Liver (tissue), 9 donors: ENCODE measurements around the gene UCN3. TPM values are rescaled to one million over a fixed set of nuclear protein-coding genes. Genes with fewer than 3 reads are reported as not detected.

ENCODE experiments used
- DNase-seq: peaks from one replicate; pipeline ENCODE4 v3.0.0-alpha.2; 2017; ENCODE audit warnings: low spot score
- H3K27ac ChIP-seq, 2 donors: one replicate each; pipeline ENCODE4 v1.7.0; 2013; ENCODE audit warnings: inconsistent platforms in 2 of 2, low read length in 2 of 2, control low read depth in 1 of 2, low read depth in 1 of 2, mild to moderate bottlenecking in 1 of 2
- H3K27me3 ChIP-seq, 4 donors: one replicate each; pipeline versions ENCODE4 v1.6.1 to v1.7.0; 2013; ENCODE audit warnings: low read length in 3 of 4, inconsistent platforms in 1 of 4, mild to moderate bottlenecking in 1 of 4, moderate library complexity in 1 of 4; ENCODE audit not compliant: control insufficient read depth in 4 of 4, insufficient read depth in 4 of 4
- H3K36me3 ChIP-seq, 4 donors: one replicate each; pipeline versions ENCODE4 v1.6.1 to v1.7.0; 2013; ENCODE audit warnings: low read length in 3 of 4, mild to moderate bottlenecking in 3 of 4, low read depth in 1 of 4, moderate library complexity in 1 of 4; ENCODE audit not compliant: control insufficient read depth in 4 of 4, insufficient read depth in 3 of 4
- H3K4me1 ChIP-seq, 4 donors: one replicate each; pipeline versions ENCODE4 v1.6.1 to v1.7.0; 2013; ENCODE audit warnings: low read length in 3 of 4, mild to moderate bottlenecking in 3 of 4, moderate library complexity in 1 of 4; ENCODE audit not compliant: control insufficient read depth in 4 of 4, insufficient read depth in 4 of 4
- H3K4me3 ChIP-seq, 3 donors: one replicate each; pipeline versions ENCODE4 v1.6.1 to v1.7.0; 2013; ENCODE audit warnings: low read length in 3 of 3, control low read depth in 1 of 3, low read depth in 1 of 3, mild to moderate bottlenecking in 1 of 3
- H3K9ac ChIP-seq, 2 donors: one replicate each; pipeline ENCODE4 v1.7.0; 2013; ENCODE audit warnings: low read length in 2 of 2, mild to moderate bottlenecking in 2 of 2, moderate library complexity in 2 of 2, control low read depth in 1 of 2, low read depth in 1 of 2
- H3K9me3 ChIP-seq, 4 donors: one replicate each; pipeline versions ENCODE4 v1.6.1 to v1.7.0; 2013; ENCODE audit warnings: low read length in 3 of 4; ENCODE audit not compliant: control insufficient read depth in 4 of 4
- ATF3 ChIP-seq: IDR thresholded peaks from 2 replicates; pipeline ENCODE4 v1.6.1; 2016; ENCODE audit warnings: antibody characterized with exemption
- CTCF ChIP-seq: fragments of 150-350 bp; IDR thresholded peaks from 2 replicates; pipeline ENCODE4 v1.5.1; 2017; ENCODE audit warnings: improper control_type of control experiment, low read depth, low read length; ENCODE audit not compliant: missing input control
- EGR1 ChIP-seq, 2 donors: IDR thresholded peaks; 2 replicates each; pipeline ENCODE4 v1.6.1; 2016 to 2018; ENCODE audit warnings: antibody characterized with exemption in 2 of 2, low read depth in 2 of 2
- FOXA1 ChIP-seq: IDR thresholded peaks from 2 replicates; pipeline ENCODE4 v1.6.1; 2016; ENCODE audit warnings: antibody characterized with exemption
- FOXA2 ChIP-seq: IDR thresholded peaks from 2 replicates; pipeline ENCODE4 v1.6.1; 2016; ENCODE audit warnings: antibody characterized with exemption
- GABPA ChIP-seq, 2 donors: IDR thresholded peaks in 1 of 2; conservative IDR thresholded peaks in 1 of 2; 2 replicates each; pipeline ENCODE4 v1.6.1; 2016; ENCODE audit warnings: antibody characterized with exemption in 2 of 2, mild to moderate bottlenecking in 1 of 2, moderate library complexity in 1 of 2
- HNF4A ChIP-seq, 2 donors: conservative IDR thresholded peaks; 2 replicates each; pipeline ENCODE4 v1.6.1; 2016; ENCODE audit warnings: antibody characterized with exemption in 2 of 2, mild to moderate bottlenecking in 2 of 2
- HNF4G ChIP-seq: IDR thresholded peaks from 2 replicates; pipeline ENCODE4 v1.6.1; 2016; ENCODE audit warnings: antibody characterized with exemption
- JUND ChIP-seq, 2 donors: IDR thresholded peaks; 2 replicates each; pipeline ENCODE4 v1.6.1; 2016; ENCODE audit warnings: antibody characterized with exemption in 2 of 2
- MAX ChIP-seq: IDR thresholded peaks from 2 replicates; pipeline ENCODE4 v1.6.1; 2016; ENCODE audit warnings: antibody characterized with exemption
- NR2F2 ChIP-seq: IDR thresholded peaks from 2 replicates; pipeline ENCODE4 v1.6.1; 2016; ENCODE audit warnings: antibody characterized with exemption
- RAD21 ChIP-seq, 2 donors: IDR thresholded peaks; 2 replicates each; pipeline ENCODE4 v1.6.1; 2016; ENCODE audit warnings: antibody characterized with exemption in 2 of 2, mild to moderate bottlenecking in 2 of 2
- REST ChIP-seq: IDR thresholded peaks from 2 replicates; pipeline ENCODE4 v1.6.1; 2016; ENCODE audit warnings: antibody characterized with exemption, mild to moderate bottlenecking
- RXRA ChIP-seq, 2 donors: IDR thresholded peaks; 2 replicates each; pipeline ENCODE4 v1.6.1; 2017 to 2018; ENCODE audit warnings: antibody characterized with exemption in 2 of 2, mild to moderate bottlenecking in 1 of 2
- SP1 ChIP-seq: IDR thresholded peaks from 2 replicates; pipeline ENCODE4 v1.6.1; 2018; ENCODE audit warnings: antibody characterized with exemption, mild to moderate bottlenecking
- TAF1 ChIP-seq: conservative IDR thresholded peaks from 2 replicates; pipeline ENCODE4 v1.6.1; 2016; ENCODE audit warnings: antibody characterized with exemption, mild to moderate bottlenecking
- YY1 ChIP-seq: IDR thresholded peaks from 2 replicates; pipeline ENCODE4 v1.6.1; 2016; ENCODE audit warnings: antibody characterized with exemption, mild to moderate bottlenecking
- ZBTB33 ChIP-seq: IDR thresholded peaks from 2 replicates; pipeline ENCODE4 v1.6.1; 2016; ENCODE audit warnings: antibody characterized with exemption
- WGBS: extraction: QIAGEN DNeasy Blood & Tissue Kit; methylation state at CpG from one replicate; pipeline ENCODE4 v1.1.7; 2013; 5-methylcytosine and 5-hydroxymethylcytosine counted together
- polyA plus RNA-seq, 2 donors: library from polyadenylated mRNA; stranded (reverse) in 1 of 2; unstranded in 1 of 2; fragments of 200-250 nt in 1 of 2; fragments of >200 nt in 1 of 2; fragmentation: Nextera tagmentation in 1 of 2; extraction: Ambion mirVana in 1 of 2; gene quantifications; one replicate each; pipeline versions ENCODE4 v1.2.1 to v1.2.3, GENCODE V29; 2013 to 2015
- total RNA-seq, 2 donors: library from RNA; depleted of rRNA; stranded (reverse); fragments of >200 nt; gene quantifications; one replicate each; pipeline ENCODE4 v1.2.3, GENCODE V29; 2014
- donor health status: healthy.
- donor health status: healthy.
- donor health status: healthy.
- donor health status: healthy.
- donor health status: healthy.

Gene UCN3
- total and polyA plus RNA-seq, 4 donors = 0.23 TPM; not detected in 3

GRCh38 chr10:5391790-5392189 is 27.0 kb downstream of the UCN3 start:
- Histone ChIP-seq H3K27me3 (no peaks in the 10 kb centered on the region), H3K9me3 (peaks cover 0 to 15% (median 3%) of the 10 kb centered on the region in 4 donors), H3K4me1 (no peaks in the 10 kb centered on the region), H3K27ac (no peak overlapping the region), H3K4me3 (no peak overlapping the region), H3K36me3 (no peaks in the 10 kb centered on the region), H3K9ac (no peak overlapping the region)
- TF ChIP-seq HNF4G (no peak), GABPA (IDR thresholded peaks at IDR 0.05 in 1 of 2, conservative IDR thresholded peaks at IDR 0.05 in 1 of 2) (no peak), EGR1 (IDR thresholded peaks at IDR 0.05; ENCODE audit: low read depth in 2 of 2) (no peak), CTCF (no peak), ATF3 (no peak), HNF4A (conservative IDR thresholded peaks at IDR 0.05) (no peak), SP1 (no peak), TAF1 (no peak), RAD21 (IDR thresholded peaks at IDR 0.05) (no peak), NR2F2 (no peak), REST (no peak), FOXA1 (no peak), MAX (no peak), FOXA2 (no peak)
- WGBS = 91% methylated on average over 3 of the region's 3 CpGs
- no peak for DNase-seq

GRCh38 chr10:5393529-5393928 is 28.8 kb downstream of the UCN3 start:
- no peak overlapping the region for H3K4me3 ChIP-seq
- 92% methylated on average over 14 of the region's 14 CpGs for WGBS
- peaks cover 0 to 15% (median 3%) of the 10 kb centered on the region in 4 donors for H3K9me3 ChIP-seq
- H3K27me3 ChIP-seq = no peaks in the 10 kb centered on the region
- no peak for DNase-seq
- H3K4me1 ChIP-seq = no peaks in the 10 kb centered on the region
- H3K27ac ChIP-seq = no peak overlapping the region
- H3K9ac ChIP-seq = no peak overlapping the region
- no peaks in the 10 kb centered on the region for H3K36me3 ChIP-seq
- no peak for TF ChIP-seq JUND (IDR thresholded peaks at IDR 0.05)
- TF ChIP-seq MAX = no peak
- TF ChIP-seq RAD21 (IDR thresholded peaks at IDR 0.05) = no peak
- TF ChIP-seq EGR1 (IDR thresholded peaks at IDR 0.05; ENCODE audit: low read depth in 2 of 2) = no peak
- TF ChIP-seq FOXA1 = no peak
- no peak for TF ChIP-seq CTCF
- no peak for TF ChIP-seq YY1
- TF ChIP-seq RXRA (IDR thresholded peaks at IDR 0.05) = no peak
- TF ChIP-seq GABPA (IDR thresholded peaks at IDR 0.05 in 1 of 2, conservative IDR thresholded peaks at IDR 0.05 in 1 of 2) = no peak
- no peak for TF ChIP-seq ZBTB33
- TF ChIP-seq NR2F2 = no peak
- TF ChIP-seq TAF1 = no peak
- TF ChIP-seq ATF3 = no peak
